Hematopoietic multipotent progenitor cell treated with erythropoietin and hydrocortisone succinate and interleukin-3 and kit ligand, for 15 days (in vitro differentiated cells): ENCODE measurements around the gene TMEM132D.

Experiments used
- DNase-seq: peaks from one replicate; pipeline ENCODE4 v3.0.0-alpha.2; 2015; ENCODE audit warnings: low spot score

TMEM132D gene

DNA sequence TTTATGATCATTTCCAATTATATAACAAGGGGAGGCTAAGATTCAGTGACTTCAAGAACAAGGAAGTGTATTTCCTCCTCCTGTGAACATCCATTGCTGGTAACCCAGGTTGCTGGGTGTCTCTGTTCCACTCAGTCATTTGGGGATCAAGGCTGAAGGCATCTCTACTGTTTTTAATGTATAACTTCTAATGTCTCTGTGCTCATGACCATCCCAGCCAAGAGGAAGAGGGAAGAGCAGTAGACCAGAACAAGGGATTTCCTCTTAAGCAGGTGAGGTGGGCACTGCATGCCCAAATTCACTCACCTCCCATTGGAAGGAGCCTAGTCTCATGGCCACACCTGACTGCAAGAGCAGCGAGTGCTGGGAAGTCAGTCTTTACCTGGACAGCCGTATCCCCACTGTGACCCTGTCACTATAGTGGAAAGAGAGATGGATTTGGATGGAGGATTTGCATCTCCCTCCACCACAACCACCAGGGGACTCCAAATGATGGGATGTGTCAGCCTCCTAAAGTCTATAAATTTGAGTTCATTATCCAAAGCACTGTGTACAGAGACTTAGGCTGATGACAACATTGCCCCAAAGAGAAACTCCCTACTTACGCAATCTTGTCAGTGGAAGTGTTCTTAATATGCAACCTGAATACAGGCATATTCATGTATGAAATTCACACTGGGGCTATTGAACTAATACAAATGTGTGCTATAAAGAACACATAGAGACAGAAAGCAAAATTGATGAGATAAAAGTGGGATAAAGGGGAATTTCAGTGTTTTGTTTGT is 368.7 kb downstream of the TMEM132D start:
- no peak for DNase-seq

GRCh38 chr12:129532707-129533499 is 370.9 kb downstream of the TMEM132D start:
- no peak for DNase-seq

DNA sequence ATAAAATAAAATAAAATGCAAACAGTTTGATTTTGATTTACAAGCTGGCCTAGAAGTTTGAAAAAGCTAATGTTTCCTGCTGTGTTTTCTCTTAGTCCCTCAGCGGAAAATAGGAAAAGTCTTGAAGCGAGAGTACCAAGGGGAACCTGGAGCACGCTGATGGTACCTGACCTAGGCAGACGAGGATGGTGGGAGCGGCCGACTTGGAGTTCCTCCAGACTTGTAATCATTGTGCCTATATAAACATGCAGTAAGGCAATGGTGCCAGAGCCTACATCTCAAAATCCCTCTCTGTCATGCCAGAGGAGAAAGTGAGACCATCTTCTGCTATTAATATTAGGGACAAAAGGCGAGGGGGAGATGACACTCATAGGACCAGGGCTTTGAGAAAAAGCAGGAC is 371.7 kb downstream of the TMEM132D start:
- no peak for DNase-seq

GRCh38 chr12:129530984-129531383 is 372.8 kb downstream of the TMEM132D start:
- DNase-seq = no peak

DNA sequence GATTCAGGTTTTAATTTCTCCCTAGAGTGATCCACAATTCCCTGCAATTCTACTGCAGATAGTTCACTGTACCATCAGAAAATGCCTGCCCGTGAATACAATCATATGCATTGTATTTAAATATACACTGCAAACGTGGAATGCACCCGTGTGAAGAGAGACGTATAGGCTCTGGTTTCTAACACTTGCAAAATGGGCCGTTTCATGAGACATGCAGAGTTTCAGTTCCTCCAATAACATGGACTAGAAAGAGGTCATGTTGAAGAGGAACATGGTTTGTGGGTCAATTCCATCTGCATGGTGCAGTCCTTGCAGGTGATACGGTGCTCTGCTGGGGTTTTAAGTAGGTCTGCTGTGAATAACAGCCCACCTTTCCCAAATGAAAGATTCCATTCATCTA is 373.3 kb downstream of the TMEM132D start:
- no peak for DNase-seq

DNA sequence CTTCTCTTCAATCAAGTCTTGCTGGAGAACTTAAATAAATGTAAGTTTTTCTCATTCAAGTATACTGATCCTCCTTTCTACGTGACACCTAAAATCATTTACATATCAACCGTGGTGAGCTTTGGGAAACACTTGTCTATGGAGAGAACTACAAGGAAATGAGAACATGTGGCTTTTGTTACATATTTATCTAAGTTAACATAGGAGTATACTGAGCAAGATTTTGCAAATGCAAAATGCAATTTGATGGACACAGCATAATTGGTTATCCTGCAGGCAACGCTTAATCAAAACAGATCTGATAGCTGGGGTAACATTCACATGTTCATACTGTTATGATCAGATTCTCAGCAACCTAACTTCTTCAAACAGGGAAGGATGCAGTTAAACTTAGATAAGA is 376.3 kb downstream of the TMEM132D start:
- no peak for DNase-seq

GRCh38 chr12:129523621-129524020 is 380.2 kb downstream of the TMEM132D start:
- DNase-seq = no peak

DNA sequence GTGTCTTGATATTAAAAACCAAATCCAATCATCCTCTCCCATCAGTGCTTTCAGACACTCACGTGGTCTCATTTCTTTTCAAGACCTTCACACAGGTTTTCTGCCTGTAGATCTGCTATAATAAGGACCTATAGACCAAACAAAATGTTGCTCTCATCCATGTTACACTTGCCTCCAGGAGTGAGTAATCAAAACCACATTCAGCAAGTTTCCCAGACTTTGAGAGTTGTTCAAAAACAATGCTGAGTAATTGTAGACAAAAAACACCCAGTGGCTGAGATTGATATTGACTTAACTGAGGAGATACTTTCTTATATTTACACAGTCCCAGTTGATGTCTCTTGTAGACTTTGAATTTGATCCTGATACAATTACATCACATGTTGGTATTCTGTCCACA is 383.1 kb downstream of the TMEM132D start:
- DNase-seq = no peak

GRCh38 chr12:129503802-129504201 is 400.0 kb downstream of the TMEM132D start:
- DNase-seq = no peak

GRCh38 chr12:129496226-129496625 is 407.6 kb downstream of the TMEM132D start:
- no peak for DNase-seq

- no peak for DNase-seq
Measured at GRCh38 chr12:129494766-129495165, 409.1 kb downstream of the TMEM132D start.

DNA sequence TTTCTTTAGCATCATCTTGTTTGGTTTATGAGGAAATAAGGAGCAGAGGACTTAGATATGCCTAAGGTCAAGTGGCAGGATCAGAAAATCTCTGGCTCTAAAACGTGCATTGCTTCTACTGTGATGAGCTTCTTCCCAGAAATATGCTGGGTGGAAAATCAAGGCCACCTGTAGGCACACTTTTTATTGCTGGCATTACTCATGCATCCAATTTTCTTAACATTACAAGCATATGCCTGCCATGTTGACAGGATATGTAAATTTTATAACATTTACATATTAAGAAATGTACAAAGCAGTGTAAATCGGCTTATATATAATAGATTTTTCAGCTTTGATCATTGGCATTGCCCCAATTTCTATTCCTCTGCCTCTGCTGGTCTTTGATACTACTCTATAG is 409.6 kb downstream of the TMEM132D start:
- no peak for DNase-seq

GRCh38 chr12:129489100-129489676 is 414.6 kb downstream of the TMEM132D start:
- DNase-seq = no peak

GRCh38 chr12:129486931-129487330 is 416.9 kb downstream of the TMEM132D start:
- no peak for DNase-seq

GRCh38 chr12:129483111-129483893 is 420.5 kb downstream of the TMEM132D start:
- no peak for DNase-seq

DNA sequence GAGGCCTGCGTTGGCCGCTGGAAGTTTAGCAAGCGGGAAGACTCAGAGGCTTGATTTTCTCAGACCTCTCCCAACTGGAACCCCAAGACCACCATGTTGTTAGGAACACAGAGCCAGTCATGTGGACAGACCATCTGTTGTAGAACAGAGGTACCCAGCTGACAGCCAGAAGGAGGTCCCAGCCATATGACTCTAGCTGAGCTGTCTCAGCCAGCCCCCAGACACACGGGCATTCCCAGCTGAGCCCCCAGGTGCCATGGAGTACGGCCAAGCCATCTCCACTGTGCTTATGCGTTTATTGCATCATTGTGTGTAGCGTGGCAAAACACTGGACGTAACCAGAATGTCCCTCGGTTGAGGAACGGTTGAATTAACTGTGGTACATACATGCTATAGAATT is 421.9 kb downstream of the TMEM132D start:
- no peak for DNase-seq

- no peak for DNase-seq
Measured at GRCh38 chr12:129470196-129470595, 433.6 kb downstream of the TMEM132D start.

- DNase-seq = no peak
Measured at GRCh38 chr12:129467726-129468125, 436.1 kb downstream of the TMEM132D start.

- no peak for DNase-seq
Measured at GRCh38 chr12:129467289-129467688, 436.5 kb downstream of the TMEM132D start.

DNA sequence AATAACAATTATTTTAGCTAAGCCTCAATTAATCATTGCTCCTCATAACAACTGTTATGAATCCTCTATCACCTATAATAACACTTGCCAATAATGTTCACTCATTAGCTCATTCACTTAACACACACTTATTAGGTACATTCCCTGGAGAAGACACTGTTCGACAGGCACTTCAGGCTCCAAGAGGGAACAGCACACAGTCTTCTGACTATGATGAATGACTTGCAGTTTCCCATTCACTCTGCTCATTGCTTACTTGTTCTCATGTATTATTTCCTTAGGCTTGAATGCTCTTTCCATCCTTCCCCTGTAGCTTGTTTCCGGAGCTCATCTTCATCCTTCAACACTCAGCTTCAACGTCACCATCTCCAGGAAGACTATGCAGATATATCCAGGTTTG is 437.3 kb downstream of the TMEM132D start:
- DNase-seq = no peak

DNA sequence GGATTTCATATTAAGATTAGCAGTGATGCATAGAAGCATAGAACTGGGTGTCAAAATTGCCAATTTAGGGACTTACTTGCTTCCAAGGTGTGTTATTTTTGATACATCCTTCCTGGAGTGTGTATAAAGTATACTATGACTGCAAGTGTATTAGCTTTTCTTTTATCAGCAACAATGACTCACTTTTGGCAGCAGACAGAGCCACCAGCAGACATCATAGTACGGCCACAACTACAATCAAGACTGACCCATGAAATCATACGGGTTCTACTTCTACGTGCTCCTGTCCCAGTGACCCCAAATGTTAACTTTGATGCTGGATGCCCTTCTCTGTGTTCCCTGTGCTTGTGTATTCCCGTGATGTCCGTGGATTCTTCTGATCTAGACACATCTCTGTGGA is 443.9 kb downstream of the TMEM132D start:
- DNase-seq = no peak

DNA sequence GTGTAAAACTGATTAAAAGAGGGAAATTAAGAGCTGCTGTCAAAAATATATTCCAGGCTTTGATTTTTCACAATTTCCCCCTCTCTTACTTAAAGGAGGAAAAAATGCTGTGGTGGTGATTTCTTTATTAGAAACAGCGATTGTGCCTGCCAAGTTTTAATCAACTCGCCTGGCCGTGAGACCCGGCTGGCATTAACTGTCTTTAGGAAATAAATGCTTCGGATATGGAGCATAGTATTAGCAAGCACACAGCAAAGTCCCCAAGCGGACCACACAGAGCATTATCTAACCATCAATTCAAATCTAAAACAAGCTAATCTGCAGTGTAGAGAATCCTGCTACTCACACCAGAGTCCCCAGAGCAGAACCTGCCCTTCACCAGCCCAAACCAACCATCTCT is 457.1 kb downstream of the TMEM132D start:
- DNase-seq = no peak
